HS-5 (cell line): ENCODE measurements around the gene IRAK2.
"Not testable (repeated sequence)": the region's sequence is repeated elsewhere in the genome, so short reads cannot be mapped to it uniquely, and the experiment has no call there.

Source experiments
- DNase-seq: peaks from one replicate; pipeline ENCODE4 v3.0.0-alpha.2; 2012; ENCODE audit warnings: low read depth

The IRAK2 gene

GRCh38 chr3:10255835-10256234 lies 91.1 kb downstream of the IRAK2 start:
- DNase-seq: no peak

- no peak for DNase-seq
These were observed 94.3 kb downstream of the IRAK2 start for GRCh38 chr3:10259036-10259435.

GRCh38 chr3:10259798-10260197 lies 95.1 kb downstream of the IRAK2 start:
- no peak for DNase-seq

GRCh38 chr3:10260211-10260701 lies 95.5 kb downstream of the IRAK2 start:
- no peak for DNase-seq

GRCh38 chr3:10262027-10262426 lies 97.3 kb downstream of the IRAK2 start:
- no peak for DNase-seq

GRCh38 chr3:10263646-10264363 lies 99.1 kb downstream of the IRAK2 start:
- no peak for DNase-seq

GRCh38 chr3:10265833-10266232 lies 101.1 kb downstream of the IRAK2 start:
- DNase-seq: no peak

- DNase-seq: not testable (repeated sequence)
These were observed 102.2 kb downstream of the IRAK2 start for GRCh38 chr3:10266936-10267335.

GRCh38 chr3:10268116-10268515 lies 103.4 kb downstream of the IRAK2 start:
- no peak for DNase-seq

- DNase-seq: no peak
These were observed 104.2 kb downstream of the IRAK2 start for GRCh38 chr3:10268930-10269329.

- DNase-seq: no peak
These were observed 104.7 kb downstream of the IRAK2 start for GRCh38 chr3:10269443-10269842.

GRCh38 chr3:10272476-10272875 lies 107.8 kb downstream of the IRAK2 start:
- not testable (repeated sequence) for DNase-seq

GRCh38 chr3:10272977-10273376 lies 108.3 kb downstream of the IRAK2 start:
- no peak for DNase-seq

GRCh38 chr3:10273702-10274305 lies 109.1 kb downstream of the IRAK2 start:
- no peak for DNase-seq

- no peak for DNase-seq
These were observed 109.9 kb downstream of the IRAK2 start for GRCh38 chr3:10274601-10275000.

- no peak for DNase-seq
These were observed 112.5 kb downstream of the IRAK2 start for GRCh38 chr3:10277115-10277625.

- DNase-seq: no peak
These were observed 113.8 kb downstream of the IRAK2 start for GRCh38 chr3:10278501-10278900.

- DNase-seq: no peak
These were observed 114.9 kb downstream of the IRAK2 start for GRCh38 chr3:10279384-10280176.

GRCh38 chr3:10280177-10280529 lies 115.4 kb downstream of the IRAK2 start:
- DNase-seq: no peak

- no peak for DNase-seq
These were observed 115.9 kb downstream of the IRAK2 start for GRCh38 chr3:10280571-10280970.

- no peak for DNase-seq
These were observed 117.2 kb downstream of the IRAK2 start for GRCh38 chr3:10281951-10282350.

- DNase-seq: no peak
These were observed 118.9 kb downstream of the IRAK2 start for GRCh38 chr3:10283638-10284037.

- DNase-seq: no peak
These were observed 119.8 kb downstream of the IRAK2 start for GRCh38 chr3:10284496-10284895.
